A673 (cell line): Measurements from ENCODE around the gene STKLD1.

ENCODE experiments used
- EZH2 ChIP-seq: fragments of 200-600 bp; sonication (generic); IDR thresholded peaks from 2 replicates; pipeline ENCODE4 v1.6.1; 2017; ENCODE audit warnings: borderline replicate concordance, low read depth, mild to moderate bottlenecking, mixed read lengths, antibody characterized with exemption, low read length; ENCODE audit not compliant: poor library complexity, severe bottlenecking
- TF ChIP-seq, protein P1 (sequence below): fragments of 300-800, 200-600 bp; sonication (generic); conservative IDR thresholded peaks from 2 replicates; pipeline ENCODE4 v1.5.1; 2017; ENCODE audit warnings: low read depth, mild to moderate bottlenecking, antibody characterized with exemption, low read length, moderate library complexity, mixed read lengths

DNA sequence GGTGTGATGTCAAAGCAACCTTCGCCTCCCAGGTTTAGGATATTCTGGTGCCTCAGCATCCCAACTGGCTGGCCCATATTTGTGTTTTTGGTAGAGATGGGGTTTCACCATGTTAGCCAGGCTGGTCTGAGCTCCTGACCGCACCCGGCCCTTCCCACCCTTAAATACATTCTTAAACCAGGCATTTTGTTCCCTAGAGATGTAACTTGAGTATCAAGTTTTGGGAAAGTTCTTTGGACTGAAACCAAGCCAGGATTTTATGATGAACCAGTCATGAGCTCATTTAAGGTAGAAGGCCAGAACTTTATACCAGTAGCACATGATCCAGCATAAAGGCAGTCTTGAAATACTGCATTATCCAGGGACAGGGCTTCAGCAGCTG, 24.6 kb upstream of the STKLD1 start:
- TF ChIP-seq, protein P1, sequence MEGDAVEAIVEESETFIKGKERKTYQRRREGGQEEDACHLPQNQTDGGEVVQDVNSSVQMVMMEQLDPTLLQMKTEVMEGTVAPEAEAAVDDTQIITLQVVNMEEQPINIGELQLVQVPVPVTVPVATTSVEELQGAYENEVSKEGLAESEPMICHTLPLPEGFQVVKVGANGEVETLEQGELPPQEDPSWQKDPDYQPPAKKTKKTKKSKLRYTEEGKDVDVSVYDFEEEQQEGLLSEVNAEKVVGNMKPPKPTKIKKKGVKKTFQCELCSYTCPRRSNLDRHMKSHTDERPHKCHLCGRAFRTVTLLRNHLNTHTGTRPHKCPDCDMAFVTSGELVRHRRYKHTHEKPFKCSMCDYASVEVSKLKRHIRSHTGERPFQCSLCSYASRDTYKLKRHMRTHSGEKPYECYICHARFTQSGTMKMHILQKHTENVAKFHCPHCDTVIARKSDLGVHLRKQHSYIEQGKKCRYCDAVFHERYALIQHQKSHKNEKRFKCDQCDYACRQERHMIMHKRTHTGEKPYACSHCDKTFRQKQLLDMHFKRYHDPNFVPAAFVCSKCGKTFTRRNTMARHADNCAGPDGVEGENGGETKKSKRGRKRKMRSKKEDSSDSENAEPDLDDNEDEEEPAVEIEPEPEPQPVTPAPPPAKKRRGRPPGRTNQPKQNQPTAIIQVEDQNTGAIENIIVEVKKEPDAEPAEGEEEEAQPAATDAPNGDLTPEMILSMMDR = no peak
- TF ChIP-seq EZH2 = no peak
